HG02798 (cell line): ENCODE measurements around the gene KRTAP27-1.

Experiments used
- ATAC-seq: cut with Tn5 transposase; IDR thresholded peaks from one replicate; pipeline ENCODE4 v1.9.1; 2021; ENCODE audit warnings: mild to moderate bottlenecking; ENCODE audit not compliant: unreplicated experiment, poor library complexity

The KRTAP27-1 gene, protein sequence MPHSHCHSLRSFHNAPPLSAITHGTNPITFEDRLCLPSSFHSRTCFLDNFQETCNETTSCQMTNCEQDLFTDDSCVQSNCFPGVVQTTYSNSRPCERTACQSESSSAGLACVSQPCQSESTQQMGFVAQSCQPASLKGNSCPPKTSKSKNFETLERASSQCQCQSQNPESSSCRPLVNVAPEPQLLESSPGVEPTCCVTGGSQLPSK

DNA sequence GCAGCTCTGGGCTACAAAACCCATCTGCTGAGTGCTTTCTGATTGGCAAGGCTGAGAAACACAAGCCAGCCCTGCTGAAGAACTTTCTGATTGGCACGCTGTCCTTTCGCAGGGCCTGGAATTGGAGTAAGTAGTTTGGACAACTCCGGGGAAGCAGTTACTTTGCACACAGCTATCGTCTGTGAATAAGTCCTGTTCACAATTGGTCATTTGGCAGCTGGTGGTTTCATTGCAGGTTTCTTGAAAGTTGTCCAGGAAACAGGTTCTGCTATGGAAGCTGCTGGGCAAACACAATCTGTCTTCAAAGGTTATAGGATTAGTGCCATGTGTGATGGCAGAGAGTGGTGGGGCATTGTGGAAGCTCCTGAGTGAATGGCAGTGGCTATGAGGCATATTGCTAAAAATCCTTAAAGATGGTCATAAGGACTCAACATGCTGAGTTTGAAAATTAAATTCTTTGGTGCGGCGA, at the start of gene KRTAP27-1:
TSS of gene KRTAP27-1 (minus strand) at position 419 of the 469 bp plus-strand sequence. CDS start at position 393, 26 bp downstream.
- ATAC-seq, result no peak

DNA sequence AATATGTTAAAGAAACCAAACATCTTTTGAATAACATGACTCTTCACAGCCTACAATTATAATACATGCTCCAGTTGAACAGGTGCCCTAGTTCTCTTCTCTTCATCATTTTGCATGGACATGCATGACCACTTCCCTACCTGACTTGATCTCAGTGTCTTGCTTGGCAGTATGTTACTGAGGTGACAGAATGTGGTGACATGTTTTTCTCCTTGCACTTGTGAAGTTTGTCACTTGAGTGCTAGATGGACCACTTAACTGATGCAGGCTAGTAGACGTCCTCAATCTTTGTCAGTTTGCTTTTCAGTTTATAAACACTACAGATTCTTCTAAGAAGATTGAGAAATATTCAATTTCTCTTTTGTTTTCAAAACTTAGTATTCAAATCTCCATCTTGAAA, 44.7 kb upstream of the KRTAP27-1 start:
- no peak for ATAC-seq

DNA sequence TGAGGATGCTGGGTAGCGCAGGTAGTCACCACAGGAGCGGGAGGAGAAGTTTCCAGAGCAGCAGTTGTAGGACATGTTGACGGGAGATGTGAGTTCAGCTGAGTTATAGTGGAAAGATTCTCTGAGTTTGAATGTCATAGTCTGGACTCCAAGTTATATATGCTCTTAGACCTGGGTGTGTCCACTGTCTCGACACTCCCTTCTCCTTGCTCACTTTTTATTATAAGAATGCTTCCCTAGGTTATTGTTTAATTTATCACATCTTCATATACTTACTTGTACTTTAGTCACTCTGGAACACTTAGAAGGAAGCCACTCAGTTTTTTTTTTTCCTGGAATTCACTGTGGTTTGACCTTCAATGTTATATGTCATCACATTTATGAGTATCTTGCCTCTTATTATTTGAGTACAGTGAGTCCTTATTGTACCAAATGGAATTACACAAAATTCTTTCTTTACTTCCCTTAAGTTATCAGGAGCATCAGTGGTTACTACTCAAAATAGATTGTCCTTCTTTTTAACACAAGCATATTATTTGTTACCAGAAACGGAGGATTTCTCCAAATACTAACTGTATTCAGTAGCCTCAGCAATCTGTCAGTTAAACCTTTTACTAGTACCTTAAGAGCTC, 34.8 kb upstream of the KRTAP27-1 start, which contains the start of gene KRTAP13-2:
TSS of gene KRTAP13-2 (minus strand) at position 133 of the 632 bp plus-strand sequence. CDS start at position 75, 58 bp downstream.
- no peak for ATAC-seq

DNA sequence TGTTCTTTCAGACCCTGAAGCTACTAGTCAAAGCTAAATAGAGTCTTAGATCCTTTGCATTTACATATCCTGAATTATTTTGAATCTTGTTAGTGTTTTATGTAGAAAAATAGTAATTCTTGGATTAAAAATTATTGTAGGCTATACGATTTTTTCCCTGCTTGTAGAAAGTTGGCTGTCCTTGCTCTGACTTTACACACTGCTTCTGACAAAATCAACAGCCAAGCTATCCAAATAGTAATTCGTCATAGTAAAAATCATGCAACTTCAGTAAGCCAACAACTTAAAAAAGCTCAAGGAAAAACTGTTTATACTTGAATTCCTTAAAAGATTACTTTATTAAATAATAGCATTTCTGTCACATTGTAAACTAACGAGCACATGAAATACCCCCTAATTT, 18.4 kb upstream of the KRTAP27-1 start:
- no peak for ATAC-seq

DNA sequence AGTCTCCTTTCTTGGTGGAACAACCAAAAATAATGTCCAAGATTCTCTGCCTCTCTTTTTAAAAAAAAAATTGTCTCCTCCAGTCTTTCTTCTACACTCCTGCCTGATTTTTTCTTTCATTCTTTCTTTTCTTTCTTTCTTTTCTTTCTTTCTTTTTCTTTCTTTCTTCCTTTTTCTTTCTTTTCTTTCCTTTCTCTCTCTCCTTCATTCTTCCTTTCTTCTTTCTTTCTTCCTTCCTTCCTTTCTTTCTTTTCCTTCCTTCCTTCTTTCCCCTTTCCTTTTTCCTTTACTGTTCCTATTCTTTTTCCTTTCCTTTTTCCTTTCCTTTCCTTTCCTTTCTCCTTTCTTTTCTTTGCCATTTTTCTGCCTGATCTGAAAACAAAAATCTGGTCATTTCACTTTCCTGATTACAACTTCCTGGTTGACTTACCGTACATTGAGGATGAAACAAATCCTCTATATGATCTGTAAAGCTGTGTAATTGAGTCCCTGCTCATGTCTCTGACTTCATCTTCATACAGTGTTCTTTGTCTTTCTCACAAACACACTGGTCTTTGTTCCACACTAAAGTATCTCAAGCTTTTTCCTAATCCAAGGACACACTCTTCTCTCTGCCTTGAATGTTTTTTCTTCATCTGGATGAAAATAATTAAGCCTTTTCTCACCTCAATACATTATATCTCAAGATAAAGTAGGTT, 17.0 kb upstream of the KRTAP27-1 start:
- ATAC-seq, result no peak

DNA sequence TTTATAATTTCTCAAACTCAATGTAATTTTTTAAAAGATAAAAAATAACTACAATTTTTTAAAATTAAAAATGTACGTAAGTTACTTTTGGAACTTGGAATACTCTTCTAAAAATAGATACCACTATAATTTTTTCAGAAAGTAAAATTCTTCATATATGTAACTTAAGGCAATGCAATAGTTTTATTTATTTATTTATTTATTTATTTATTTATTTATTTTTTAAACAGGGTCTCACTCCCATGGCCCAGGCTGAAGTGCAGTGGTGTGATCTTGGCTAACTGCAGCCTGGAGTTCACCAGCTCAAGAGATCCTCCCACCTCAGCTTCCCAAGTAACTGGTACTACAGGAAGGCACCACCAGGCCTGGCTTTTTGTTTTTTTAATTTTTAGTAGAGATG, 14.0 kb upstream of the KRTAP27-1 start:
- no peak for ATAC-seq

DNA sequence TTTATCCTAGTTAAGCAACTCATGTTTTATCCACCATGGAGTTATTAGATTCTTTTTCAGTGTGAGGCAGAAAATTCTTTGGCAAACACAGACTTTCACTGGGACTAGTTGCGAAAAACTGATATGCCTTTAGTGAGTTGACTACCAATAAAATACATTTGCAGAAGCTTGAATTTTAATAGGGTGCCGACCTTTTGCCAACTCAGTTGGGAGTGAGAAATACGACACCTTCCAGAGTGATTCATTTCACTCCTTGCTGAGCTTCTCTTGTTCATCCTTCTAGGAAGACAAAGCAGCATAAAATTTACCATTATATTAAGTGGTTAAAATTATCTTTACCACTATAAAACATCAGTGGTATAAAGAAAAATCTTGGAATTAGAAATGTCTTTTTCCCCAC, 12.1 kb upstream of the KRTAP27-1 start:
- ATAC-seq, result no peak

DNA sequence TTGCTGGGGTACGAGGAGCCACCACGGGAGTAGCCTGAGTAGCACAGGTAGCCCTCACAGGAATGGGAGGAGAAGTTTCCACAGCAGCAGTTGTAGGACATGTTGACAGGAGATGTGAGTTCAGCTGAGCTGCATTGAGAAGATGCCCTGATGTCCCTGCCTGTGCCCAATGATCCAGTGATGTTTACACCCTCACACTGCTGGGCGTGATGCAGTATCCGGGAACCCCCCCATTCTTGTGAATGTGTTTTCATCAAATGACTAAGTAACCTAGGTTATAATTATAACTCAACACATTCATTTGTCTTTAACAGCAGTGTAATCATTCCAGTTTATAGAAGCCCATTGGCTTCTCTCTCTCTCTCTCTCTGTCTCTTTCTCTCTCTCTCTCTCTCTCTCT, 11.0 kb upstream of the KRTAP27-1 start, which contains the start of gene KRTAP23-1:
TSS of gene KRTAP23-1 (minus strand) at position 101 of the 400 bp plus-strand sequence. CDS start at position 101, 0 bp downstream.
- no peak for ATAC-seq

DNA sequence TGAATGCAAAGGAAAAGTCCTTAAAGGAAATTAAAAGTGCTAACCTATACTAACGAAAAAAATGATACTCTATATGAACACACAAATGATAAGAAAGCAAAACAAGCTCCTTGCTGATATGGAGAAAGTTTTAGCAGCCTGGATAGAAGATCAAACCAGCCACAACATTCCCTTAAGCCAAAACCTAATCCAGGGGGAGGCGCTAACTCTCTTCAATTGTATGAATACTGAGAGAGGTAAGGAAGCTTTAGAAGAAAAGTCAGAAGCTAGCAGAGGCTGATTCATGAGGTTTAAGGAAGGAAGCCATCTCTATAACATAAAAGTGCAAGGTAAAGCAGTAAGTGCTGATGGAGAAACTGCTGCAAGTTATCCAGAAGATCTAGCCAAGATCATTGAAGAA, 7.5 kb upstream of the KRTAP27-1 start:
- ATAC-seq, result no peak

DNA sequence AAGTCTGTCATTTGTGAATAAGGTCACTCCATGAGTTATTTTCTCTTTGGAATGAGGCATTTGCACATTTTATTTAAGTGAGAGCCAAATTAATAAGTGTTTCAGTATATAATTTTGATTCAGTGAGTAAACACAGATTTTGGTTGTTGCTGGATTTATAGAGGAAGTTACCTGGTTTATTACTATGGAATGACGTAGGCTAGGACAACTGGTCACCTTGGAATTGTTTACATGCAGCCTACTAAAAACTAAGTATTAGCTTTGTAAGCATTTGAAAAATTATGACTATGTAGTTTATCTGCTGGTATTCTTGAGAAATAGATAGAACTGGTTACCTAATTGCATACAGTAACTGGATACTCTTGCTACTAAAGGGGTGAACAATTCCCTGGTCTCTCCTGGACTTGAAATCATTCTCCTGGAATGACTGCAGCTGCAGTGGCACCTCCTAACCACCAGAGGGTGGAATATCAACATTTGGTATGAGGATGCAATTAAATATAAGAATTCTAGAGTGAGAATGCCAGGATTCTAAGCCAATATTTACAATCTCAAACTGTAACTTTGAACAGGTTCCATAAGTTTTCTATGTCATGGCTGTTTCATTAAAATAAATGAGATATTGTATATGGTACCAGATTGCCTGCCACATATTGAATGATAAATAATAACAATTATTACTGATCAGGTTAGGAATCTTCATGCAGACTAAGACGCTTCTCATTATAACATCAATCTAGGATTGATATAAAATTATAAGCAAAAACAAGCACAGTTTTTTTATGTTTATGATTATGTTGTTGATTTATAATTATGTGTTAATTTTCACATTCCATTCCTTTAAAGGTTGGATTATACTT, 3.5 kb upstream of the KRTAP27-1 start:
- ATAC-seq, result no peak

DNA sequence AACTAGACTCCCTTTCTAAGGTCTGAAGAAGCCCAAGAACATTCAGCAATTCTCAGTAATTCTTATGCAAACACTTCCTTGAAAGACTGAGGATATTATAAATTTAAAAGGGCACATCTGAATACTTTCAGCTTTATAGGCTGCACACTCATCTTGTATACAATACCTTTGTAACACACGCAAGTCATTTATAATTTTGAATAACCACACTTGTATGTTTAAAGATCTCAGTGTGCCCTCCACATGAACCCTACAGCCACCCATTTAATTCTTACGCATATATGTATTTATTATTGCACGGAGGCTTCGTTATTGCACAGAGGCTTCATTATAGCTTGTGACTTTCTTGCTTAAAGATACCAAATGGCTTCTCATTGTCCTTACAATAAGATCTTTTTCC, 1.2 kb upstream of the KRTAP27-1 start:
- ATAC-seq, result no peak

DNA sequence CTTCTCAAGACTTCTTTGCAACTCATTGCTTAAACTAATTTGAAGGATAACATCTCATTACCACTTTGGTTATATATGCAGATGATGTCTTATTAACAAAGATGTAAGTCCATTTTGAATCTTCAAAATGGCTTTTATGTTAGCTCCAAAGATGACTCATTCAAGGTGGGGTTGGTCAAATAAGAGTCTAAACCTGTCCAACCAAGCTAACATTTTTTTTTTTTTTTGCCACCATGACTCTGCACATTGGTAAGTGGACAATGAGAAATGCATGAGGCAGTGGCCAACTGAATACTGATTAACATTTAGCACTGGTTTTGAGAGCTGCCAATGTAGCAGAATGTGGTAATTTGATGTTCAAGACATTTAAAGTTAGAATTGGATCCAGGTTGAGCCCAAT, 278 bp upstream of the KRTAP27-1 start:
- ATAC-seq, result no peak

DNA sequence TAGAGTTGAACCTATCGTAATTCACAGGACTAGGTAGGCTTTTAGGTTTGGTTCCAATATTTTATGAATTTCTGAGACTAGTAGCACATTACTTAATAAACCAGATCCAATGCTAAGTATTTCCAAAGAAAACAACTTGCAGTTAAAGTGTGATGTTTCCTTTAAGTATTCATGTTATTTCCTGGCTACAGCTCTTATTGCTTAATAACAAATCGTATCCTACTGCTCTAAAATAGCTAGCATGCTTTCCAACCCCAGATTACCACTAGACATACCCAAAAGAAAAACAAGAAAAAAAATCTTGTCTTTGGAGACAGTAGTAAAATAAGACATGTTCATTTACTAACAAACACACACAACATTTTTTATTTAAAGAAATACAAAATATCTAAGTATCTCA, 898 bp downstream of the KRTAP27-1 start:
- no peak for ATAC-seq

DNA sequence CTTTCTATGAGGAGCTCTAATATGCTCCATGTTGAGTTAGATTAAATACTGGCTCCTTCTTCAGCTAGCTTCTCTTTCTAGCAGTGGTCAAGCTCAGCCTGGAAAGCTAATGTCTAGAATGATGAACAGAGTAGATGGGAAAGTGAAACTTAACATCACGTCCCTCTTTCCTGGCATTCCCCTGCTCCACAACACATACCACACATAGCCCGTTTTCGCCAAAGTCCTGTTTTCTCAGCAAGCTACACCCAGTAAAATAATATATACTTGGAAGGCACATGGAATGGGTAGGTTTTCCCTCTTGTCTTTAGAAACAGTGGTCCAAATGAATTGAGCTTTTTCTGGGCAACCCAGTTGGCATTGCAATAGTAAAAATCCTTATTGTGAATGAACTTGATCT, 3.8 kb downstream of the KRTAP27-1 start:
- ATAC-seq, result no peak

DNA sequence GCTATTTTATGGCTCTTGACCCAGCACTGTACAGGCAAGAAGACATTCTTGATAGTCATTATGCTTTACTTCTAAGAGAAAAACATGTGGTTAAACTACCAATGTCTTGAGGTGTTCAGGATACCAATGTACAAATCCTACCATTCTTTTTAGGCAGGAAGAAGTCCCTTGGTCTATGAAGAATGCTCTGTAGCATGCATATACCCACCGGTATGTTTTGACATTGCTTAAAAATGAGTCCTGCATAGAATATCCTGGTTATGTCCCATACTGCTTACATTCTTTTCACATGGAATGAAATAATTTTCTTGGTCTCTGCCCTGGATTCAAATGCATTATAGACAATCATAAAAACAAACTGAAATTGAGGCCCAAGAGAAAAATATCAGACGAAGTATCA, 4.8 kb downstream of the KRTAP27-1 start:
- ATAC-seq, result no peak

DNA sequence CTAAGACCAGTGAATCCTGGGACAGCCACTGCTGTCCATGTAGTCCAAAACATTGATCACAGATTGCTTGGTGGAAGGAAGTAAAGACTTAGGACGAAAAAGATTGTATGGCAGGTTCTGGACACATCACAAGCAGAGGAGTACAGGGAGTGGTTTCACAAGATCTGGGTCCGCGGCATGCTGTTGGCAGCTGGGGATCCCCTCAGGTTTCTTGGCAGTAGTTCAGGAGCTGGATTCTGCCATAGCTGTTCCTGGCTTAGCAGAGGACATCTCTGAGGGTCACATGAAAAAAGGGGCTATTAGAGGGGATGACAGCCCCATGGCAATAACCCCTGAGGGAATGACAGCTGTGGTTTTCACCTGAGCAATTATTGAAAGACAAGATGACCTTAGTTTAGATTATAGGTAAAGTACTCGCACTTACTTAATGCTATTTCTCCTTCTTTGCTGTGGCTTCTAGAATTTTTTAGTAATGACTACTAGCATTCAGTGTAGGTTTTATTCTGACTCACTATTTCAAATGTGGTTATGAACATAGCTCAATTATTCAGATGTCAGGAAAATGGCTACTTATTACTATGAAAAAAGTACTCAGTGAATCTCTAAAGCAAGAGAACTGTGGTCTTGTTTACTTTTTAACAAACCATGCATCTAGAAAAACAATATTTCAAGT, 8.2 kb downstream of the KRTAP27-1 start:
- no peak for ATAC-seq

DNA sequence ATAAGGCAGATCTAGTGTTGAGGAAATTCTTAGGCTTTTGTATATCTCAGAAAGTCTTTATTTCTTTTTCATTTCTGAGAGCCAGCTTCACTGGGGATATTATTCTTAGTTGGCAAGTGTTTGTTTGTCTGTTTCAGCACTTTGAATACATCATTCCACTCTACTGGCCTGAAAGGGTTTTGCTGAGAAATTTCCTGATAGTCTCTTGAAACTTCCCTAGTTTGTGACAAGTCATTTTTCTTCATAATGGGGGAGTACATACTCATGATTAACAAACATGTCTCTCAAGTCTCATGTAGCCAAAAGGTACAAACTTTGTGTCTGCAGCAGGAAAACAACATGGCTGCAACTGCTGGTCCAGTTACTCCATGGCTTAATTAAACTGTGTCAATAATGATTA, 11.1 kb downstream of the KRTAP27-1 start:
- ATAC-seq, result no peak

DNA sequence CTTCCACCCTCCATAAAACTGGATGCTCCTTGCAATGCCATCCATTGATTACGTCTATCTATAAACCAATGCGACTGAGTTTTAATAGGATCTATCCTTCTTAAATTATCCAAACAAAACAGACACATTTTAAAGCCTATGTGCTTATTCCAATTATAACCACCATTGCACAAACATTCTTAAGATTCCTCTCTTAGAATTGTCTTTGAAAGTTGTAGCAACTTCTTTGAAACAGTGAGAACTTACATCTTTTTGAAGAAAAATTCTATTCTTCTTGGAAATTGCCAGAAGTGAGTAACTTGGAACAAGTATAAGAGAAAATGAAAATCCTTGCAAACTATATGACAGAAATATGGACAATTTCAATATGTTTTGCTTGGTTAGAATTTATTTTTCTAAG, 17.3 kb downstream of the KRTAP27-1 start, which contains the start of gene KRTAP26-1:
TSS of gene KRTAP26-1 (minus strand) at position 101 of the 400 bp plus-strand sequence. CDS start 280 bp downstream, outside the sequence.
- ATAC-seq, result no peak

DNA sequence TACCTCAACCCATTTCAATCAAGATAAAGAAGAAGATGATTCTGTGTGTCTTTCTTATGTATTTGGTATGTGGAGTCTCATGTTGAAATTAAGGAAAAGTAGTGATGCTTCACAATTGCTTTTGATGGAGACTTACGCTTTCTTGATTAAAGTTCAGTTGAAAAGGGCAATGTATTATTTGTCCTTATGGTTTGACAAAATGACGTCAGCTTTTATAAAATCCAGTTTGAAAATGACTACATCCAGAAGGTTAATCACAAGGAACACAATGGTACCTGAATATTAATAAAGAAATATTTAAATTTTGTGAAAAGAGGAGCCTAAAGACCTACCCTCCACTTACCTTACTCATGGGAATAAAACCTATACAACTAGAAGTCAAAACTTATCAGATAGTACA, 21.8 kb downstream of the KRTAP27-1 start:
- no peak for ATAC-seq

DNA sequence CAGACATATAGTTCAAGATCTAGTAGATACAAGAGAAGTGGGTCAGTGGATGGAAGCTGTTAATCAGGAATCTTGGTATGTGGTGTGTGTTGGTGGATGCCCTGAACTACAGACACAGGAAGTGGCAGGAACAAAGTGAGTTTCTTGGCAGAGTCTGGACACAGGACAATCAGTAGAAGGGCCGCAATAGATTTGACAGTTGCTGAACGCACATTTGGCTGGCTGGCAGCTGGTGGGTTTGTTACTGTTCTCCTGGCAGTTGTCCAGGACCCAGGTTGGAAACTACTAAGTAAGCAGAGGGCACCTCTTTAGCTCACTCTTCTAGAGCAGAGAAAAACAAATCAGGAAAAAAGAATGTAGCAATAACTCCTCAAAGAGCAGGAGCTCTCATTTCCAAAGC, 30.6 kb downstream of the KRTAP27-1 start:
- no peak for ATAC-seq
